Stimulated activated effector memory CD8-positive, alpha-beta T cell treated with anti-CD3 and anti-CD28 coated beads, Interleukin-12 subunit alpha, Interleukin-12 subunit beta, amount 100 ng/mL, for 72 hours (primary cell): ENCODE data around the gene ASTE1.
"Not testable (repeated sequence)": the region's sequence is repeated elsewhere in the genome, so short reads cannot be mapped to it uniquely, and the experiment has no call there.

Experiments
- ATAC-seq: fragments of 150-1000 bp; cut with Tn5 transposase; 2 replicates; pipeline ENCODE4 v1.10.0; 2021
- DNase-seq, 2 donors: peaks; one replicate each; pipeline ENCODE4 v3.0.0; 2021 to 2022; ENCODE audit warnings: low spot score in 2 of 2
- H3K27ac Mint-ChIP-seq: one replicate; pipeline ENCODE4 v1.8.0; 2022; ENCODE audit warnings: mild to moderate bottlenecking, mixed read lengths
- H3K36me3 Mint-ChIP-seq: one replicate; pipeline ENCODE4 v1.8.0; 2022; ENCODE audit warnings: mild to moderate bottlenecking, mixed read lengths
- H3K4me1 Mint-ChIP-seq: one replicate; pipeline ENCODE4 v1.8.0; 2022; ENCODE audit warnings: mixed read lengths
- H3K4me3 Mint-ChIP-seq: one replicate; pipeline ENCODE4 v1.8.0; 2022; ENCODE audit warnings: mild to moderate bottlenecking, mixed read lengths
- H3K9me3 Mint-ChIP-seq: one replicate; pipeline ENCODE4 v1.8.0; 2022; ENCODE audit warnings: mixed read lengths

The ASTE1 gene

DNA sequence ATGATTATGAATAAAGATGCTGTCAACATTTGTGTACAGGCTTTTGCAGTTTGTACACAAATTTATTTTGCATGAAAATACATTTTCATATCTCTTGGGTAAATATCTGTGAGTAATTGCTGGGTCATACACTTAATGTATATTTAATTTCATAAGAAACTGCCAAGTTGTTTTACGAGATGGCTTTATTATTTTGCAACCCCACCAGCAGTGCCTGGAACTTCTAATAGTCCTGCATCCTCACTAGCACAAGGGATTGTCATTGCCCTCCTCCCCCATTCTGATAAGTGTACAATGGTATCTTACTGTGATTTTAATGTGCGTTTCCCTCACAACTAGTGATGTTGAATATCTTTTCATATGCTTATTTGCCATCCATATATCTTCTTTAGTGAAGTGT is 45.2 kb downstream of the ASTE1 start:
- no peaks in the 10 kb centered on the region for H3K4me1 Mint-ChIP-seq
- H3K9me3 Mint-ChIP-seq, result no peaks in the 10 kb centered on the region
- peaks cover 27% of the 10 kb centered on the region for H3K36me3 Mint-ChIP-seq
- DNase-seq (no peak), ATAC-seq (no peak)
- H3K27ac Mint-ChIP-seq, result no peak overlapping the region
- H3K4me3 Mint-ChIP-seq, result no peak overlapping the region

DNA sequence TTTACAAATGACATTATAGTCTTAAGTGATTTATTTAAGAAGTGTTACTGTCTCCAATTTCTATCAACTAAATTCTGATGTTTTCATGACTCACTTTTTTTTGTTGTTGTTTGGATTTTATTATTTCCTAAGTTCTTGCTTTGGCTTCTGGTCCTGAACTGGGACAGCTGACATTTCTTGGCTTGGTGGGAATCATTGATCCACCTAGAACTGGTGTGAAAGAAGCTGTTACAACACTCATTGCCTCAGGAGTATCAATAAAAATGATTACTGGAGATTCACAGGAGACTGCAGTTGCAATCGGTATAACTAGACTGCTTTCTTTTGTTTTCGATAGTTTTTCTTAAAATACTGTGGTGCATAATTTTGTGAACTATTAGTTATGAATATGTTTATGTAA is 47.5 kb downstream of the ASTE1 start:
- Mint-ChIP-seq H3K4me3 (no peak overlapping the region), H3K36me3 (peaks cover 46% of the 10 kb centered on the region), H3K27ac (no peak overlapping the region), H3K9me3 (no peaks in the 10 kb centered on the region), H3K4me1 (no peaks in the 10 kb centered on the region)
- no peak for ATAC-seq
- DNase-seq, result no peak

DNA sequence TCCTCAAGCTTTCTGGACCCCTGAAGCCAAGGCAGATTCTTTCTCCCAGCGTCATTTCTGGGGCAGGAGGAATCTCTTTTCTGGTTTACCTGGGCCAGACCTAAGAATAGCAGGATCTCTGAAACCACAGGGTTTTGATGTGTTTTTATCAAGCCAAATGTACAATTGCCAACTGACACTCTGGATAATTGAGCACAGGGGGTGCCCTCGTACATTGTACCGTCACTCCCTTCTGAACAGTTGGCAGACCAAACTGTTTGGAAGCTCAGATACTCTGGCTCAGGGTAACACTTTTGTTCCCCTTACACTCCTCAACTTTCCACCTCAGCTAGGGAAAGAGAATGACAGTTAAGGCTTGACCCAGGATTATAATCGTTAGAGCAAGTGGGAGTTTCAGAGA is 49.9 kb downstream of the ASTE1 start:
- H3K27ac Mint-ChIP-seq, result no peak overlapping the region
- no peaks in the 10 kb centered on the region for H3K9me3 Mint-ChIP-seq
- no peaks in the 10 kb centered on the region for H3K4me1 Mint-ChIP-seq
- H3K4me3 Mint-ChIP-seq, result no peak overlapping the region
- peaks cover 45% of the 10 kb centered on the region for H3K36me3 Mint-ChIP-seq
- no peak for DNase-seq
- ATAC-seq, result no peak

DNA sequence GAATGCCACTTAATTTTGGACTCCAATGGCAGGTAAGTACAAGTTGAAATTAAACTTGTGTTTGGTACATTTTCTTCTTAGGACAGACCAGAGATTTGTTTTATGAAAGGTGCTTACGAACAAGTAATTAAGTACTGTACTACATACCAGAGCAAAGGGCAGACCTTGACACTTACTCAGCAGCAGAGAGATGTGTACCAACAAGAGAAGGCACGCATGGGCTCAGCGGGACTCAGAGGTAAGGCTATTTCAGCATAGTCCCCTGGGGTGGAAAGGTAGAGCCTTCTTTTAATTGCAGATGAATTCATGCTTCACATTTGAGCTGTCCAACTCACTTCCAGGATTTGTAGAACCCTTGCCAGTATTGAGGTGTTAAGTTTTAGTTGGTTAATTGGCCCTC is 51.4 kb downstream of the ASTE1 start:
- H3K9me3 Mint-ChIP-seq, result no peaks in the 10 kb centered on the region
- H3K4me1 Mint-ChIP-seq, result no peaks in the 10 kb centered on the region
- peaks cover 51% of the 10 kb centered on the region for H3K36me3 Mint-ChIP-seq
- DNase-seq (no peak), ATAC-seq (no peak)
- no peak overlapping the region for H3K4me3 Mint-ChIP-seq
- peak overlapping the region; percentile 2 for H3K27ac Mint-ChIP-seq

DNA sequence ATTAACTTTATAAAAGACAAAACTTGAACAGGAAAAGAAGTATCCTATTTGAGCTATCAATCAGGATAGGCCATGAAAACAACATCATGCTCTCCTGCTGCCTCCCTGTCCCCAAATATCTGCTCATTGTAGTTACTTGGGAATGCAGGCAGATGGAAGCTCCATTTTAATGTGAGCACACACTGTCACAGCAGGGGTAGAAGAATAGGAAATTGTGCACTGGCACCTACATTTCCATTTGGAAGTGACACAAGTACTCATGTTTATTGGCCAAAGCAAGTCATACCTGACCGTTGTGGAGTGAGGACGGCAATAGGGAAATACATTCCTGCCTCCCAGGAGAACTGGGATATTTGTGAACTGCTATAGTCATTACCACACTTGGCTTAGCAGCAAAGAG is 52.4 kb downstream of the ASTE1 start:
- H3K4me1 Mint-ChIP-seq, result no peaks in the 10 kb centered on the region
- DNase-seq (no peak), ATAC-seq (no peak)
- peaks cover 55% of the 10 kb centered on the region for H3K36me3 Mint-ChIP-seq
- H3K4me3 Mint-ChIP-seq, result no peak overlapping the region
- H3K9me3 Mint-ChIP-seq, result no peaks in the 10 kb centered on the region
- H3K27ac Mint-ChIP-seq, result peak overlapping the region; percentile 2

DNA sequence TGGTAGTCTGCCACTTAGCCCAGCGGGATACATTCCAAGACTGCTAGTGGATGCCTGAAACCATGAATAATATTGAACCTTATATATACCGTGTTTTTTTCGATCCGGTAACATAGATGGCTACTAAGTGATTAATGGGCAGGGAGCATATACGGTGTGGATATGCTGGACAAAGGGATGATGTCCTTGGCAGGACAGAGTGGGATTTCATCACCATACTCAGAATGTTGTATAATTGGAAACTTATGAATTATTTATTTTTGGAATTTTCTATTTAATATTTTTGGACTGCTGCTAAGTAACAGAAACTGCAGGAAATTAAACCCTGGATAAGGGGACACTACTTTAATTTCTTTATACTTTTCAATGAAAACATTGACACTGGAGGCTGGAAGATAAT is 53.2 kb downstream of the ASTE1 start:
- H3K27ac Mint-ChIP-seq, result peak overlapping the region; percentile 2
- H3K4me3 Mint-ChIP-seq, result no peak overlapping the region
- H3K36me3 Mint-ChIP-seq, result peaks cover 58% of the 10 kb centered on the region
- no peak for DNase-seq
- ATAC-seq, result no peak
- no peaks in the 10 kb centered on the region for H3K4me1 Mint-ChIP-seq
- H3K9me3 Mint-ChIP-seq, result no peaks in the 10 kb centered on the region

DNA sequence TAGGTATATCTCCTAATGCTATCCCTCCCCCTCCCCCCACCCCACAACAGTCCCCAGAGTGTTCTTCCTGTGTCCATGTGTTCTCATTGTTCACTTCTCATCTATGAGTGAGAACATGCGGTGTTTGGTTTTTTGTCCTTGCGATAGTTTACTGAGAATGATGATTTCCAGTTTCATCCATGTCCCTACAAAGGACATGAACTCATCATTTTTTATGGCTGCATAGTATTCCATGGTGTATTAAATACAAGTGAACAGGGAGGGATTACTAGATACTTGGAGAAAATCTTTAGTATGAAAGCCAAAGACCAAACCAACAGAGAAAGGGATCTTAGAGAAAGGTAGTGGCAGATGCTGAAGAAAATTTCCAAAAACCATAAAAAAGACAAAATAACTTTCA is 54.0 kb downstream of the ASTE1 start:
- H3K4me1 Mint-ChIP-seq, result not testable (repeated sequence)
- peaks cover 67% of the 10 kb centered on the region for H3K36me3 Mint-ChIP-seq

DNA sequence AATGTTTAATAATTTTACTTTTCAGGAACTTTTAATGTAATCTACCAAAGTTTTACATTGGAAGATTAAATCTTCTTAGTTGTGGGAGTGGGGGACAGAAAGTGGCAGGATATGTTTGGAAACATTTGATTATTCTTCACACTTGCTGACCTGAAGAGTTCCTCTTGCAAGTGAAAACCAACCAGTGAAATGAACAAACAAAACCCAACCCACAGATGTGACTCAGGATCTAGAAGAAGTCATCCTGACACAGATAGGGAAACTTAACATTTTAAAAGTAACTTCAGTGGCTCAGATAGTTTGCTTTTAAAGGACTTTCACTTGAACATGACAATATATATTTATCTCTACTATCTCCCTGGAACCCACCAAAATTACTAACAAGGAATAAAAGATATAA is 55.4 kb downstream of the ASTE1 start:
- no peak overlapping the region for H3K27ac Mint-ChIP-seq
- peaks cover 75% of the 10 kb centered on the region for H3K36me3 Mint-ChIP-seq
- peak; percentile 71 for ATAC-seq
- DNase-seq, result no peak
- no peaks in the 10 kb centered on the region for H3K4me1 Mint-ChIP-seq
- H3K9me3 Mint-ChIP-seq, result no peaks in the 10 kb centered on the region
- H3K4me3 Mint-ChIP-seq, result no peak overlapping the region

More for the DNA sequence above, 54.0 kb downstream of the ASTE1 start:
- H3K27ac Mint-ChIP-seq, H3K9me3 Mint-ChIP-seq, DNase-seq, H3K4me3 Mint-ChIP-seq, ATAC-seq: not testable (repeated sequence)

DNA sequence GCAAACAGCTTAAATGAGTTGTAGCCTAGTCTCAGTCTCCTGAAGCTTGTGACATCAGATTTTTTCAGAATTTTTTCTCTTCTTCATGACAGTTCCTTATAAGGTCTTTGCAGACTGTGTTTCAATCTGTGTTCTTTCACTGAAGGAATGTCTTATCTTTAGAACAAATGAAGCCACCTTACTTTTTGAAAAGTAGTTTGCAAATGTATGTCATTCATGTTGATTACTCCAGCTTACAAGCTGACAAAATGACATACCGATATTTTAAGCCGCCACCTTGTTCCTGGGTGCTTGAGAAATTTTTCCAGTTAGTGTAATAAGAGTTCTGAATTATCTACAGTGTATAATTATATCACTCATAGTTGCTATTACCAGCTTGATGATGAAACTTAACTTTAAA is 57.0 kb downstream of the ASTE1 start:
- H3K4me1 Mint-ChIP-seq, result no peaks in the 10 kb centered on the region

DNA sequence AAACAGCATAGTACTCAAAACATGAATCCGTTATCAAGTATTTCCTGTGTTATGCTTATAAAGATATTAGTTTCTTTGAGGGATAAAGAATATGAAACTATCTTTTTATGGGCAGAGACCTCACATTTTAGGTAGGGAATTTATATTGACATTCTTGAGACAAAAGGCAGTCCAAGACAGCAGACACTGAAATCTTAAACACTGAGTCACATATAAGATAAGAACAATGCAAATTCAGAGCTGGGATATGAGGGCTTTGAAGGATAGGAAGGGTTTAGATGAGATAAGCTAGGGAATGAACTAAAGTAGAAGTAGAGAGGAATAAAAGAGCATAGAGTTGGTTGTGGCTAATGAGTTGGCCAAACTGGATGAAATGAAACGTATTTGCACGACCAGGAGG is 58.4 kb downstream of the ASTE1 start:
- DNase-seq, result no peak
- Mint-ChIP-seq H3K4me3 (no peak overlapping the region), H3K4me1 (no peaks in the 10 kb centered on the region), H3K27ac (no peak overlapping the region), H3K36me3 (peaks cover 84% of the 10 kb centered on the region), H3K9me3 (no peaks in the 10 kb centered on the region)
- no peak for ATAC-seq

More for the DNA sequence above, 57.0 kb downstream of the ASTE1 start:
- ATAC-seq (no peak), DNase-seq (no peak)
- Mint-ChIP-seq H3K9me3 (no peaks in the 10 kb centered on the region), H3K36me3 (peaks cover 75% of the 10 kb centered on the region), H3K4me3 (no peak overlapping the region), H3K27ac (no peak overlapping the region)

DNA sequence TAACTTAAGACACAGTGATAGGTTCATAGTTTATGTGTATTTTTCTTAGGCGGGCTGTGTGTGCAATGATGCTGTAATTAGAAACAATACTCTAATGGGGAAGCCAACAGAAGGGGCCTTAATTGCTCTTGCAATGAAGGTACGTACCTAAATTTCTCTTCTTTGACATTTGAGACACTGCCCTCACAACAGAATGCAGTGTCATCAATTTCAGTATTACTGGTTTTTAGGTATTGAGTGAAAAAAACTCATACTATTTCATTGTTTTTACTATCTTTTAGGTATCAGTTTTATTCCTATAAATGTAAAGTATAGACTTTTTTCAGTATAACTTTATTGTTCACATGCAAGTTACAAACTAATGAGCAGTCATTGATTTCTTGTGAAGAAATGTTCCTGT is 59.3 kb downstream of the ASTE1 start:
- H3K4me3 Mint-ChIP-seq, result no peak overlapping the region
- ATAC-seq (no peak), DNase-seq (no peak)
- H3K4me1 Mint-ChIP-seq, result no peaks in the 10 kb centered on the region
- H3K27ac Mint-ChIP-seq, result no peak overlapping the region
- peaks cover 82% of the 10 kb centered on the region for H3K36me3 Mint-ChIP-seq
- no peaks in the 10 kb centered on the region for H3K9me3 Mint-ChIP-seq

DNA sequence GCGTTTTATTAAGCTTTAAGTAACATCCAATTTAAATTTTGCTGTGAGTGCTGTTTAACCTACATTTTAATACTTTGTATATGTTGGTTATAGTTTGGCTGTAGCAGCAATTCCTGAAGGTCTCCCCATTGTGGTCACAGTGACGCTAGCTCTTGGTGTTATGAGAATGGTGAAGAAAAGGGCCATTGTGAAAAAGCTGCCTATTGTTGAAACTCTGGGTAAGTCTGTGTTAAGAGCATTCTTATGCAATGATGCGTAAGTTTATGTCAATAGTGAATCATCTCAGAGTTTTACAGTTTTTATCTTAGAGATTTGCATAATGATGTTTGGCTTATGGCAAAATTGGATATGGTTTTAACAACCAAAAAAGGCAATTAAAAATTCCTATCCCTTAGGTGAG is 62.7 kb downstream of the ASTE1 start:
- no peak overlapping the region for H3K27ac Mint-ChIP-seq
- H3K36me3 Mint-ChIP-seq, result peaks cover 89% of the 10 kb centered on the region
- ATAC-seq (no peak), DNase-seq (no peak)
- H3K9me3 Mint-ChIP-seq, result no peaks in the 10 kb centered on the region
- no peaks in the 10 kb centered on the region for H3K4me1 Mint-ChIP-seq
- no peak overlapping the region for H3K4me3 Mint-ChIP-seq
